Fibroblast of the conjunctiva (primary cell): ENCODE data around the gene WDCP.
A peak's percentile ranks its signal among the peaks of the same experiment; 100 is the strongest.
"Not testable (repeated sequence)": the region's sequence is repeated elsewhere in the genome, so short reads cannot be mapped to it uniquely, and the experiment has no call there.

ENCODE experiments used
- DNase-seq: peaks from one replicate; pipeline ENCODE4 v3.0.0-alpha.2; 2010; ENCODE audit warnings: low read depth

The WDCP gene

GRCh38 chr2:24058564-24059271, 11.5 kb upstream of the WDCP start:
- no peak for DNase-seq

- no peak for DNase-seq
These were observed 8.6 kb upstream of the WDCP start for GRCh38 chr2:24055750-24056149.

DNA sequence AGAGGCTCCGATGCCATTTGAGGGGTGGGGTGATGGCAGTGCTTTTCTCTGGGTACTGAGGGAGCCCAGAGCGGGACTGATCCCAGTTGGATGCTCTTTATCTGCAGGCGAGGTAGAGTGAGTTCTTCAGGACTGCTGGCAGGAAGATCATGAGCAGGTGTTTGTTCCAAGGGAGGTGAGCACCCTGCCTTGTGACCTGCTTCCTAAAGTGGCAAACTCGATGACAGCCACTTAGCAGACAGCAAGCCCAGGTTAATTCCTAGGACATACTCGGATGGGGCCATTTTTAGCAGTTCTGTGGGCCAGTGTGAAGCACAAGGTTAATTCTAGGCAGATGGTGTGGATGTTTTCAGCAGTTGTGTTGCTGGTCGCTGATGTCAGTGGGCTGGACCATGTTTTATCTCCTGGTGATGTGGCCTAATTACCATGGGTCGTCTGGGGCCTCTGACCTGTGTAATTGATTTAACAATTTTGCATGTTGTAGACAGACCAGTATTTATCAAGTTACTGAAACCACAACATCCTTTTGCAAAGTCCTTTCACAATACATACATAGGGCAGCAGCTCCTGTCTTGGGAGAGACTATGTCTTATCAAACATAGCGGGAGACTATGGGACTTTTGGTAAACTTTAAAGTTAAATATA, 7.3 kb upstream of the WDCP start:
- DNase-seq = no peak

GRCh38 chr2:24052951-24053350, 5.8 kb upstream of the WDCP start:
- no peak for DNase-seq

DNA sequence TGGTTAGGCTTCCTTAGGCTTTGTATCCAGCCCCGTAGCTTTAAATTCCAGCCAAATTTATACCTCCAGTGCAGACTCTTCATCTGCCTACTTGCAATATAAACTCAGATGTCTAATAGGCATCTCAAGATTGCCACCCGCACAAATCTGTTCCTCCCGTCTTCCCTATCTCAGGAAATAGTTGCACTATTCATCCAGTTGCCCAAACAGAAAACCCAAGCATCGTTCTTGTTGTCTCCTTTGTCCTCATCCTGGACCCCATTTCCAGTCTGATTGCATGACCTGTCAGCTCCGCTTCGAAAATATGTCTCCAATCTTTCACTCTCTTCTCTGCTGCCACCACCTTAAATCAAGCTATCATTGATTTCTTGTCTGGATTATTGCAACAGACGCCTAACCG, 4.6 kb upstream of the WDCP start:
- DNase-seq = no peak

DNA sequence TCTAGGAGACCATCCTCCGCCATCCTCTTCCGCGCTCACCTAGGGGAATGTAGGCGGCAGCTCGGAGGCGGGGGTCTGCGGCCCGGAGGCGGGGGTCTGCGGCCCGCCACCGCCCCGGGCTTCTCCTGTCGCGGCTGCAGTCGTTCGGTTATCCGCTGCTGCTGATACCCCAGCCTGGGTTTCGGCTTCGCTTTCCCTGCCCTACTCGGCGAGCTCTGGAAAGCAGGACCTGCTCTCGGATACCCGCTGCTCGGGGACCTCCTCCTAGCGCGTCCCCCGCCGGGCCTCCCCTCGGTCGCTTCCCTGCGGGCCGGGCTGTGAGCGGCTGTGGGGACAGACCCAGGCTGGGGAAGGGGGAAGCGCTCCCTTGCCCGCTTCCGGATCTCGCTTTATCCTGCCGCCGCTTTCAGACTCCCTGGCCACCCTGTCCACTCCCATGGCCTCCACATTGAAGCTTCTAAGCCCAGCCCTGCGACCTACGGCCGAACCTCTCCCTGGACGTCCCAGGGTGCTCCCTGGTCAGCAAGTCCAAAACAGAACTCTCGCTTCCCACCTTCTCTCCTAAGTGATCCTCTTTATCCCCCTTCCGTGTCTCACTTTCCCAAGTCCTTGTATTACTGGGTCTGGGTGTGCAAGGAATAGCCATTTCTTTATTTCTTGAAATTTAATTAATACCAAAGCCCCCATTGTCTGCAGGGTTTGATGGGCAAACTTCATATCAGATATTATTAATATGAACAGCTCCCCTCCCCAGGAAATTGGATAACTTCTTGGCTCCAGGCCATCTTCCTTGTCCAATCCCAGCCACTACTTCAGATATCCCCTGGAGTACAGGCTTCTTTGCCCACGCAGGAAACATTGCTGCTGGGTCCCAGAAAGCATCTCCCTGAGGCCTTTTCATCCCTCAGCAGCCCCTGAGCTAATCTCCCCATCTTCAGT, 3.1 kb upstream of the WDCP start:
- no peak for DNase-seq

DNA sequence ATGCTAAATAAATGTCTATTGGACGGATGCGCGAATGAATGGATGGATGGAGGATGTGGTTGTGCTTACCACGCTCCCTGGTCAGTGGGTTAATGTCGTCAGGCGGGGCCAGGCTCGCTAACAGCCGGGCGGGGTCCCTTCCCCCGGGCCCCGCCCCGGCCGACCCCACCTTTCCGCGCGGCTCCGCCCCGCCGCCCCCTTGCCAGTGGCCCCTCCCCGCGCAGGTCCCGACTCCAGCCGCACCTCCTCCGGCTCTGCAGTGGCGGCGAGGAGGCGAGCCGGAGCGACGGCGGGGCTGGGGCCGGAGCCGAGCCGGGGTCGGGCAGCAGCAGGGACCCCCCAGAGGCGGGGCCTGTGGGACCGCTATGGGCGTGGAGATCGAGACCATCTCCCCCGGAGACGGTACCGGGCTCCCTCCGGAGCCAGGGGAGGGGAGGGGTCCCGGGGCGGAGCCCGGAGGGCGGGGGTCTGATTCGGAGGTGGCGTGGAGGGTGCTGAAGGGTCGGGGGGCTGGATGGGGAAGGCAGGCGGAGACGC, 2.4 kb upstream of the WDCP start, which contains the start of gene FKBP1B:
TSS of gene FKBP1B (plus strand) at position 257 of the 537 bp plus-strand sequence. CDS start at position 366, 109 bp downstream.
- peak; percentile 13 for DNase-seq

DNA sequence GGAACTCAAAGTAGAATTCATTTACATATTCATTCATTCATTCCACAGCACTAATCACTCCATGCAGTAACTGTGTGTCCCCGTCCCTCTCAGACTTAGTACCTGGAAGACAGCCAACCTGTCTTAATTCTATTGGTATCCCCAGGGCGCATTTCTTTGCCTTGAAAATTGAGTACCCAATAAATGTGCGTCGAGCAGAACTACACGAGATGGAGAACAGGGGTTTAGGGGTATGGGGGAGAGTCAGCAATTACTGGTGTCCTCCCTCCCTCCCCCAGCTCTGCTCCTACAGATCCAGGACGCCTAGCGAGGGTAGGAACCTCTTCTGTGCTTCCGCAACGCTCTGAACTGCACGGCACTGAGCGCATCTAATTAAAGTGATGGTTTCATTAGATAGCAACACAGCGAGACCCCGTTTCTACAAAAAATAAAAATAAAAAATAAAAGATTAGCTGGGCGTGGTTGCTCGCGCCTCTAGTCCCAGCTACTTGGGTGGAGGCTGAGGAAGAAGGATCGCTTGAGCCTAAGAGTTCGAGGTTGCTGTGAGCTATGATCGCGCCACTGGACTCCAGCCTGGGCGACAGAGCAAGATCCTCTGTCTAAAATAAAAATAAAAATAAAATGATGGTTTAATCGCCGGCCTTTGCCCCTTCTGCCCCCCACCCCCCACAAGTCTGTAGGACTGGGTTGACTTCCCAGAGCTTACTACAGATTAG, 1.7 kb upstream of the WDCP start:
- DNase-seq = no peak

GRCh38 chr2:24047703-24048033, 477 bp upstream of the WDCP start:
- DNase-seq = no peak

DNA sequence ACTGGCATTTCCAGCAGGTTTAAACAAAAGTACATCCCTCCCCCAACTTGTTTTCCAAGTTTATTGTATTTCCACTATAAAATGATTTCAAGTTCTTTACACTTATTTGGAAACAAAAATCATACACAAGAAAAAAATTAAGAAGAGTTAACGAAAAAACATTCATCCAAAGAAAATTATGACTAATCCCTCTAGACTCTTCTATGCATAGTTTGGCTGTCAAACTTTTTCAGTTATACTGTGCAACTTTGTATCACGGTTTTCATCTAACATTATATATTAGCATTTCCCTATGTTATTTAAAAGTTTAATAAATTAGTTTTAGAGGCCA, 627 bp downstream of the WDCP start:
- DNase-seq = no peak

DNA sequence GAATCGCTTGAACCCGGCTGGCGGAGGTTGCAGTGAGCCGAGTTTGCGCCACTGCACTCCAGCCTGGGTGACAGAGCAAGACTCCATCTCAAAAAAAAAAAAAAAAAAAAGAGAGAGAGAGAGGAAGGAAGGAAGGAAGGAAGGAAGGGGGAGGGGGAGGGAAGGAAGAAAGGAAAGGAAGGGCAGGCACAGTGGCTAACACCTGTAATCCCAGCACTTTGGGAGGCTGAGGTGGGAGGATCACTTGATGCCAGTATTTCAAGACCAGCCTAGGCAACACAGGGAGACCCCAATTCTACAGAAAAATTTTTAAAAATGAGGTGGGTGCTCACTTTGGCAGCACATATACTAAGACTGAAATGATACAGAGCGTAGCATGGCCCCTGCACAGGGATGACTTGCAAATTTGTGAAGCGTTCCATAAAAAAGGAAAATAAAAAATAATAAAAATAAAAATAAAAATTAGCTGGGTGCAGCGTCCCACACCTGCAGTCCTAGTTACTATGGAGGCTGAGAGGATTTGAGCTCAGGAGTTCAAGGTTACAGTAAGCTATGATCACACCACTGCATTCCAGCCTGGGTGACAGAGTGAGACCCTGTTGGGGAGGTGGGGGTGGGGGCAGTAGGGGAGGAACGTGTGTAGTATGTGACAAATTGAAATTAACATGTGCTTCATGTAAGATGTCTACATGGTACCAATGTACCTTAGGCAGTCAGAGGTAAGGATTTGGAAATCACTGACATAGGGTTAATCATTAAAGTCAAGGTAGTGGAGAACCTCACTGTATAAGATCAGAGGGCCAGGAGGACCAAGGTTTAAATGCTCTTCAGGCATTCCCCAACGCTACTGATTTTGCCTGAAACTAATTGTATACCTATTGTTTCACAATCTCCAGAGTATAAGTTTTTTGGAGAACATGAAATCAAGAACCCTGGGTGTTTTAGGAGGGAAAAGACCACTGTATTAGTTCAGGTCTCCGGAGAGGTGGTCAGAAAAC, 1.4 kb downstream of the WDCP start:
- DNase-seq = no peak

DNA sequence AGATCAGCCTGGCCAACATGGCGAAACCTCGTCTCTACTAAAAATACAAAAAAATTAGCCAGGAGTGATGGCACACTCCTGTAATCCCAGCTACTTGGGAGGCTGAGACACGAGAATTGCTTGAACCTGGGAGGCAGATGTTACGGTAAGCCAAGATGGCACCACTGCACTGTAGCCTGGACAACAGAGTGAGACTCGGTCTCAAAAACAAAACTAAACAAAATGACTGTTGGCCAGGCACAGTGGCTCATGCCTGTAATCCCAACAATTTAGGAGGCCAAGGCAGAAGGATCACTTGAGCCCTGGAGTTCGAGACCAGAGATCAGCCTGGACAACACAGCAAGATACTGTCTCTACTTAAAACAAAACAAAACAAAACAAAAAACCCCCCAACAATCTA, 4.1 kb downstream of the WDCP start:
- DNase-seq = not testable (repeated sequence)

DNA sequence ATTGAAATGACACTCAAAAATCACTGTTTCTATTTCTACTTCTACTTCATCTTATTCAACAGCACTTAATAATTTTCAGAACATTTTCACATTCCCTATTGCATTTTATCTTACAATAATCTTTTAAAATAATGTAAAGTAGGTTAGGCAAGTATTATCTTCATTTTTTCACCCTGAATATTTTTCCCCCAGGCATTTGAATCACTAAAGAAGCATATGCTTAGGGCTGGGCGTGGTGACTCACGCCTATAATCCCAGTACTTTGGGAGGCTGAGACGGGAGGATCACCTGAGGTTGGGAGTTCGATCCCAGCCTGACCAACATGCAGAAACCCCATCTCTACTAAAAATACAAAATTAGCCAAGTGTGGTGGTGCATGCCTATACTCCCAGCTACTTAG, 6.7 kb downstream of the WDCP start:
- DNase-seq = no peak

GRCh38 chr2:24038786-24039499, 8.2 kb downstream of the WDCP start:
- DNase-seq = no peak

DNA sequence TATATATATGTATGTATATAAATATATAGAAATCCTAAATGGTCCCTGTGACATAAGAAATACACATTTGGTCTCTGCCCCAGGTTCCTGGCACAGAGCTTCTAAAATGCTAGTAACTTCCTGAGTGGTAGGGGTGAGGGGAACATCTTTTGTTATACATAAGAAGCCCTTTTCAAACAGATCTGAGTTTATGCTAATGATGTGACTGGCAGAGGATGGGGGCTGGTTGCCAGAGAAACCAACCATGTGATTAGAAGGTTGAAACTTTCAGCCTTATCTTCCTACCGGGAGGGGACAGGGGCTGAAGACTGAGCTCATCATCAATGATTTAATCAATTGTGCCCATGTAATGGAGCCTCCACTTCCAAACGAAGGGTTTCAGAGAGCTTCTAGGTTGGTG, 21.0 kb downstream of the WDCP start:
- DNase-seq = no peak

DNA sequence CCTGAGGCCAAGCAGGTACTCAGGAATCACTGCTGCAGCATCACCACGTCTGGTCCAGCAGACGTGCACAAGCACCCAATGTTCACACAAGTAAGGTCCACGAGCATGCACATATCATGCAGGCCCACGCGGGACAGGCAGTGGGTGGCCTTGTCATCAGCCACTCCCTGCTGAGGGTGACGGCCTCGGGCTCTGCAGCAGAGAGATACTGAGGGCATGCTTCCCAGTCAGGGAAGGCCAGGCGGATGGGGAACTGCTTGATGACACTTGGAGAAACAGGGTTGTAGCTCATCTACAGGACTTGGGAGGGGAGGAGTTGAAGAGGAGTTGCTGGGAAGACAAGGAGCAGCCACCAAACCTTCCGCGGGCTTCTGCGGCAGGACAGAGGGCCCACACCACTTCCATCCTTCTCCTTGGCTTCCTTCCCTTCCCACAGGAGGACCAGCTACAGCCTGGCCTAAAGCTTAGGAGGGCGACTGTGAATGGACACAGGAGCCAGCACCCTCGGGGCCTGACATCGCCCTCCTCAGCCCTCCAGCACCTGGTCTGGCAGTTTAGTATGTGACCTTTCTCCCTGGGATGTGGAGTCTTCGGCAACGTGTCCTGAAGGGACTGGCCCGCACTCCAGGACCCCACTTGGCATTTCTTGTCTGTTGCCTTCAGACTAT, 22.1 kb downstream of the WDCP start:
- DNase-seq = no peak

- no peak for DNase-seq
These were observed 23.2 kb downstream of the WDCP start for GRCh38 chr2:24024018-24024417.

DNA sequence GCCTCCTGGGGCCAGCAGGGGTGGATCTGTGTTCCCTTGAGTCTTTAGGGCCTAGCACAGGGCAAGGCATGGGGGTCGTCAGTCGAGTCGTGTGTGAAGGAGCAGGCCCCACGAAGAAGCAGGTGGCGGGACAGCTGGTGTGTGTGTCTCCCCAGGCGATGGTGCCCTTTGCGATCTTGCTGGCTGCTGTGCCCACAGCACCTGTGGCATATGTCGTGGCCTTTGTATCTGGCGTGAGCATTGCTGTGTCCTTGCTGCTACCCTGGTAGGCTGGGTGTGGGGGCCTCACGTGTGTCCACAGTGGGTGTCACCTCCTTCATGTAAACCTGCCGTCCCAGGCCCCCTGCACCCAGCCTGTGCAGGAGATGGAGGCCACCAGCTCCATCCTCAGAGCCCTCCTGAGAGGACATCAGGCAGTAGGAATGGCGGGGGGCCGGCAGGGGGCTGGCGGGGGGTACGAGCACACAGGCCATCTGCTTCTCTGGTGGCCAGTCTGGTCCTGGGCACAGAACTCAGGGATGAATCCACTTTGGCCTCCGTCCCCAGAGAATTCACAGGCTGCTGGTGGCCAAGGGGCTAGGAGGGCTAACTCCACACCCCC, 24.1 kb downstream of the WDCP start:
- DNase-seq = no peak

DNA sequence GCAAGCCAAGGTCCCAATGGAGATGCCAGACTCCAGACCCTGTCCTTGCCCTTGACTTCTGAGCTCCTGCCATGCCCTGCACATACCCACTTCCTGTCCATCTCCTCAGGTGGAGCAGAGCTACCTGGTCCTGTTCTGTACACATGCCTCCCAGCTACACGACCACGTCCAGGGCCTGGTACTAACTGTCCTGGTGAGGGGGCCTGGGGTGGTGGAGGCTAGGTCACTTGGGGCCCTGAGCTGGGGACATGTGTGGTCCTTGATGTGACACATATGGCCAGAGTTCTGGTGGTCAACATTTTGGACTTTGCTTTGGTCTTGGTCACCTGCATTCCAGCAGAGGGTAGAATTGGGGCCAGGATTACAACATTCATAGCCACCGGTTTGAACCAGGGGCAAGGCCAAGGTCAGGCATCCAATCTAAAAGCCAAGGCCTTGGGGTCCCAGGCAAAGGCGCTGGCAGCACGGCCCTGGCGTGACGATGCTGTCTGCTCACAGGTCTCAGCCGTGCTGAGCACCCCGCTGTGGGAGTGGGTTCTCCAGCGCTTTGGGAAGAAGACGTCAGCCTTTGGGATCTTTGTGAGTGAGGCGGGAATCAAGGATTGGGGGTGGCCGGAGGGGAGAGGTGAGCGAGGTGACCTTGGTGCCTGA, 24.7 kb downstream of the WDCP start:
- DNase-seq = no peak
